T-cell (primary cell): ENCODE results near the gene ZNF567. TPM values are rescaled to one million over a fixed set of nuclear protein-coding genes. Genes with fewer than 3 reads are reported as not detected.
A peak's percentile ranks its signal among the peaks of the same experiment; 100 is the strongest.

Source experiments
- ATAC-seq, 4 experiments: fragments of 200-7000 bp in 3 of 4; fragments of 150-1000 bp in 1 of 4; cut with Tn5 transposase; replicated peaks in 1 of 4; 1 replicate in 3 of 4; 2 replicates in 1 of 4; pipeline ENCODE4 v1.10.0; 2021; ENCODE audit warnings: moderate library complexity in 3 of 4, mild to moderate bottlenecking in 2 of 4, moderate number of reproducible peaks in 1 of 4
- CTCF ChIA-PET, 2 donors: fragments of 300-600 bp; sonication (Branson Sonifier 250); formaldehyde crosslinking; loops; one replicate each; lab custom pipeline; 2022; ENCODE audit warnings: antibody characterized with exemption in 2 of 2; lab: Charles Lee
- POLR2A ChIA-PET, 2 donors: fragments of 300-600 bp; sonication (Branson Sonifier 250); formaldehyde crosslinking; loops; one replicate each; lab custom pipeline; 2022; ENCODE audit warnings: antibody characterized with exemption in 2 of 2; lab: Charles Lee
- DNase-seq, 35 experiments: peaks; one replicate each; pipeline versions ENCODE4 v3.0.0 to v3.0.0-alpha.2; 2013 to 2023
- H3K27ac ChIP-seq: one replicate; pipeline ENCODE4 v1.5.1; 2013; ENCODE audit warnings: low read length
- H3K27me3 ChIP-seq, 2 experiments: replicated peaks in 1 of 2; 1 replicate in 1 of 2; 2 replicates in 1 of 2; pipeline versions ENCODE4 v1.6.1 to v1.7.0; 2013; ENCODE audit warnings: low read length in 1 of 2, mixed read lengths in 1 of 2; ENCODE audit not compliant: control insufficient read depth in 2 of 2, insufficient read depth in 2 of 2; ENCODE audit errors: extremely low read depth in 1 of 2
- H3K36me3 ChIP-seq, 2 donors: 1 replicate in 1 of 2; 2 replicates in 1 of 2; pipeline versions ENCODE4 v1.6.1 to v1.7.0; 2013; ENCODE audit warnings: low read length in 1 of 2; ENCODE audit not compliant: control insufficient read depth in 2 of 2, insufficient read depth in 1 of 2; ENCODE audit errors: extremely low read depth in 1 of 2
- H3K4me1 ChIP-seq, 2 experiments: 1 replicate in 1 of 2; 2 replicates in 1 of 2; pipeline versions ENCODE4 v1.6.1 to v1.7.0; 2013; ENCODE audit warnings: low read length in 2 of 2, mixed read lengths in 1 of 2; ENCODE audit not compliant: insufficient read depth in 2 of 2, control insufficient read depth in 1 of 2; ENCODE audit errors: extremely low read depth in 1 of 2
- H3K4me3 ChIP-seq, 2 donors: 1 replicate in 1 of 2; 2 replicates in 1 of 2; pipeline versions ENCODE4 v1.5.1 to v1.7.0; 2013; ENCODE audit warnings: mild to moderate bottlenecking in 2 of 2, low read length in 1 of 2, moderate library complexity in 1 of 2; ENCODE audit not compliant: control insufficient read depth in 1 of 2; ENCODE audit errors: extremely low read depth in 1 of 2
- H3K9me3 ChIP-seq: 2 replicates; pipeline ENCODE4 v1.7.0; 2013
- H3K27ac Mint-ChIP-seq, 2 donors: one replicate each; pipeline ENCODE4 v1.8.0; 2020 to 2021; ENCODE audit warnings: mild to moderate bottlenecking in 2 of 2, mixed read lengths in 2 of 2
- H3K27me3 Mint-ChIP-seq, 2 donors: one replicate each; pipeline ENCODE4 v1.8.0; 2021 to 2022; ENCODE audit warnings: mixed read lengths in 2 of 2
- H3K36me3 Mint-ChIP-seq: one replicate; pipeline ENCODE4 v1.8.0; 2021; ENCODE audit warnings: mixed read lengths
- H3K4me1 Mint-ChIP-seq, 3 donors: one replicate each; pipeline ENCODE4 v1.8.0; 2020 to 2022; ENCODE audit warnings: mixed read lengths in 3 of 3, mild to moderate bottlenecking in 1 of 3
- H3K4me3 Mint-ChIP-seq, 3 donors: one replicate each; pipeline ENCODE4 v1.8.0; 2020 to 2022; ENCODE audit warnings: mild to moderate bottlenecking in 3 of 3, mixed read lengths in 3 of 3, moderate library complexity in 3 of 3
- H3K9me3 Mint-ChIP-seq, 3 donors: one replicate each; pipeline ENCODE4 v1.8.0; 2020 to 2022; ENCODE audit warnings: mixed read lengths in 3 of 3
- WGBS: methylation state at CpG from one replicate; pipeline ENCODE4 v1.1.5; 2013; ENCODE audit warnings: missing lambda C conversion rate; ENCODE audit not compliant: insufficient coverage; 5-methylcytosine and 5-hydroxymethylcytosine counted together
- total RNA-seq, 35 experiments: library from RNA in 6 of 35; stranded (reverse) in 6 of 35; fragments of 120-200 nt in 1 of 35; gene quantifications; one replicate each; pipeline versions ENCODE4 v1.2.1 to v1.2.4 and lab custom pipeline; 2013 to 2026

ZNF567 gene
- total RNA-seq, 5 donors from 2014 or later (not counting 1 experiment from before 2014, with no cell fraction given), result 8.7 to 19.1 (median 12.6) TPM

DNA sequence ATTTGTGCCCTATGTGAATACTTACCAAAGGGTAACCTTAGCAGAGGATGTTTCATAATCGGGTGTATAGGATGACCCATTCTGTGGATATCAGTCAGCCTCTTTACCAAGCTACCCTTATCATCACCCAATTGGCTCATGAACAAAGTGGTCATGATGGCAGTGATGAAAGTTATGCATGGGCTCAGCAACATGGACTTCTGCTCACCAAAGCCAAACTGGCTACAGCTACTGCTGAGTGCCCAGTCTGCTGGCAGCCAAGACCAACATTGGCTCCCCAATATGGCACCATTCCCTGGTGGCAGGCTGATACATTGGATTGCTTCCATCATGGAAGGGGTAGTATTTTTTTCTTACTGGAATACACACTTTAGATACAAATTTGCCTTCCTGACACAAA lies 15.0 kb upstream of the ZNF567 start:
- no peak for DNase-seq
- no peak overlapping the region for H3K27ac Mint-ChIP-seq
- peaks cover 14 to 15% (median 15%) of the 10 kb centered on the region in 3 donors for H3K4me1 Mint-ChIP-seq
- H3K4me3 Mint-ChIP-seq, result no peak overlapping the region
- ATAC-seq, result no peak
- no CpG with 5 or more reads among the region's 1 CpG for WGBS
- Histone ChIP-seq H3K4me1 (peaks cover 3 to 13% of the 10 kb centered on the region in 2 experiments), H3K9me3 (no peaks in the 10 kb centered on the region), H3K27me3 (no peaks in the 10 kb centered on the region), H3K27ac (no peak overlapping the region), H3K4me3 (no peak overlapping the region), H3K36me3 (peaks cover 0 to 9% of the 10 kb centered on the region in 2 donors)
- H3K27me3 Mint-ChIP-seq, result no peaks in the 10 kb centered on the region
- ChIA-PET POLR2A (no interaction called here), CTCF (no interaction called here)
- H3K9me3 Mint-ChIP-seq, result peaks cover 9 to 45% (median 33%) of the 10 kb centered on the region in 3 donors
- H3K36me3 Mint-ChIP-seq, result peaks cover 58% of the 10 kb centered on the region

DNA sequence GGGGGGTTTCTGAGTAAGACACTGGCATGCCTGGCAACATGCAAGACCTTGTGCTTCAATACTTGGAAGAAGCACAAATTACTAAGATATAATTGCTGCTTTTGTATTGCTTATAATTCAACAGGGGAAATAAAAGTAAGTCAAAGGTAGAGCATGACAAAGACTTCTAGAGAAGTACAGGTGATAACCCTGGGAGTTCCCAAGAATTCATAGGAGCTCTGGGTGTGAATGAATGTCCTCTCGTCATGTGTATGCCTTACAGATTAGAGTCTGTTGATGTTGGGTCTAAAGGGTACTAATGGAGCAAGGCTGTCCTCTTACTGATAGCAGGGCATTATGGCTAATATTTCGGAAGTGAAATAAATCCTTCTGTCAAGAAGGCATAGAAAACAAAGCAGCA lies 13.2 kb upstream of the ZNF567 start:
- ChIA-PET CTCF (no interaction called here), POLR2A (interaction anchor here in 1 of 2 donors (0.5 kb wide), 1 partner anchor 255 kb away, joined by 5 read pairs; no protein-coding TSS in a partner anchor)
- H3K27me3 ChIP-seq, result no peaks in the 10 kb centered on the region
- H3K9me3 ChIP-seq, result no peaks in the 10 kb centered on the region
- Mint-ChIP-seq H3K27ac (no peak overlapping the region), H3K4me3 (no peak overlapping the region), H3K4me1 (peaks cover 2 to 3% (median 3%) of the 10 kb centered on the region in 3 donors), H3K27me3 (no peaks in the 10 kb centered on the region), H3K9me3 (peaks cover 6 to 46% (median 32%) of the 10 kb centered on the region in 3 donors), H3K36me3 (peaks cover 63% of the 10 kb centered on the region)
- 100% methylated on average over 1 of the region's 2 CpGs for WGBS
- DNase-seq (no peak), ATAC-seq (no peak)
- no peak overlapping the region for H3K27ac ChIP-seq
- no peak overlapping the region for H3K4me3 ChIP-seq
- H3K36me3 ChIP-seq, result peaks cover 4 to 9% of the 10 kb centered on the region in 2 donors
- no peaks in the 10 kb centered on the region for H3K4me1 ChIP-seq

DNA sequence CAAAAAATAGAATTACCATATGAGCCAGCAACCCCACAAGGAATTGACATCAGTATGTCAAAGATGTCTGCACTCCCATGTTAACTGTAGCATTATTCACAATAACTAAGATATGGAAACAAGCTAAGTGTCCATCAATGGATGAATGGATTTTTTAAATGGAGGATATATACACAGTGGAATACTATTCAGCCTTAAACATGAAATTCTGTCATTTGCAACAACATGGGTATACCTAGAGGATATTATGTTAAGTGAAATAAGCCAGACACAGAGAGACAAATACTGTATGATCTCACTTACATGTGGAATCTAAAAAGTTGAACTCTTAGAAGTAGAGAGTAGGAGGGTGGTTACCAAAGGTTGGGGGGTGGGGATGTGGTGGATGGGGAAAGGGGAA lies 8.0 kb upstream of the ZNF567 start:
- ChIA-PET CTCF (no interaction called here), POLR2A (no interaction called here)
- H3K4me3 Mint-ChIP-seq, result no peak overlapping the region
- H3K27ac Mint-ChIP-seq, result no peak overlapping the region
- H3K27me3 Mint-ChIP-seq, result no peaks in the 10 kb centered on the region
- H3K36me3 ChIP-seq, result peaks cover 6 to 11% of the 10 kb centered on the region in 2 donors
- H3K27ac ChIP-seq, result no peak overlapping the region
- no peak for DNase-seq
- H3K9me3 Mint-ChIP-seq, result peaks cover 12 to 30% (median 17%) of the 10 kb centered on the region in 3 donors
- H3K4me1 ChIP-seq, result no peaks in the 10 kb centered on the region
- H3K4me1 Mint-ChIP-seq, result peaks cover 0 to 2% (median under 1%) of the 10 kb centered on the region in 3 donors
- H3K36me3 Mint-ChIP-seq, result peaks cover 61% of the 10 kb centered on the region
- no peak for ATAC-seq
- no peaks in the 10 kb centered on the region for H3K9me3 ChIP-seq
- H3K4me3 ChIP-seq, result no peak overlapping the region
- no peaks in the 10 kb centered on the region for H3K27me3 ChIP-seq

DNA sequence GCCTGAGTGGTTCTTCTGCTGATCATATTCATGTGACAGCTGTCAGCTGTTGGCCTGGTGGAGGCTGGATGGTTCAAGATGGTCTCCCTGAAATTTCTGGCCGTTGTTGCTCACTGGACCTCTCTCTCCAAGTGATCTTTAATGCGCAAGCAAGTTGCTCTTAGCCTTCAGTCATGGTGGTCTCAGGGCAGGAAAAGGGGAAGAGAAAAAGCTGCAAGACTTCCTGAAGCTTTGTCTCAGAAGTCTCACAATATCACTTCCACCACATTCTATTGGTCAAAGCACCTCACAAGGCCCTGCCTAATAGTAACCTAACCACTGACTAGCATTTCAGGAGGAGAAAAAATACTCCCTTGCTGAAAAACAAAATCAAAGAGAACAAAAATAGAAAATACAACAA lies 1.6 kb upstream of the ZNF567 start:
- peaks cover 54% of the 10 kb centered on the region for H3K36me3 Mint-ChIP-seq
- H3K9me3 Mint-ChIP-seq, result peaks cover 7 to 22% (median 8%) of the 10 kb centered on the region in 3 donors
- no peaks in the 10 kb centered on the region for H3K27me3 Mint-ChIP-seq
- Histone ChIP-seq H3K4me3 (no peak overlapping the region), H3K4me1 (peaks cover 11 to 22% of the 10 kb centered on the region in 2 experiments), H3K27ac (no peak overlapping the region), H3K9me3 (no peaks in the 10 kb centered on the region), H3K27me3 (no peaks in the 10 kb centered on the region), H3K36me3 (peaks cover 5 to 11% of the 10 kb centered on the region in 2 donors)
- CTCF ChIA-PET, result no interaction called here
- H3K27ac Mint-ChIP-seq, result no peak overlapping the region
- ATAC-seq, result no peak
- H3K4me1 Mint-ChIP-seq, result peaks cover 34 to 37% (median 37%) of the 10 kb centered on the region in 3 donors
- WGBS, result no CpG with 5 or more reads among the region's 2 CpGs
- H3K4me3 Mint-ChIP-seq, result peak overlapping the region; percentile 99 to 100 (median 99)
- POLR2A ChIA-PET, result interaction anchor here in 1 of 2 donors (0.7 kb wide), 1 partner anchor 301 kb away, joined by 3 read pairs; no protein-coding TSS in a partner anchor
- no peak for DNase-seq

DNA sequence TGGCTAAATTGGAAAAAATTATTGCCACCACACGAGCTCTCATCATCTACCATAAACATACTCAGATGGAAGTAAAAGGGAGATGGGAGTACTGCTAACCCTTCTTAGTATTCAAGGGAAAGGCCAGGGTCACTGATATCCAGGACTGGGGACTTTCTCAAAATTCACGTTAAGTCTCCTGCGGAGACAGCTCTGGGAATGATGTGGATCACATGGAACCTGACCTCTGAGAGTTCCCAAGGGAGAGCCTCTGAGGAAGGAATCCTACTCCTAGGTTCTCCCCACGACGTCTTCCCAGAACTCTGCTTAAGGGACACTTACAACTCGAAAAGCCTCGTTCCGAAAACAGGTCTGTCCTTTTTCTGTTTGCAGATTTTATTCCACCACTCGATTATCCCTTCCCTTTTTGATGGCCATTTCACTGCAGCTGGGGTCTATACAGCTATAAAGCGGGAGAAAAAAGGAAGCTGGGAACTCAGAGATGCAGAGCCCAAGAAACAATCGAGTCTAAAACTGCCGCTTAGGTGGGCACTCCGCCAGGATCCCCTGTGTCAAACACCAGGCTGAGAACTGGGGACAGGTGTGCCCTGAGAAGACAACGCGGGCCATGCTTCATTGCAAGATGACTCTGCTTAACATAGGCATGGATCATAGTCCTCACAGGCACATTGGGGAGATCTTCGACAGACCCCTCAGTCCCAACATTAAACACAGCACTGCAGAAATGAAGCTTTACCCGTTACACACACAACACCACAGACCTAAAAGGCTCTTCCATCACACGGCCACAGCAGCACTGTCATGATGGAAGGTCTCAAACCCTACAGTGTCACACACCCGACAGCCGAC lies 823 bp upstream of the ZNF567 start:
- Histone ChIP-seq H3K27ac (peak overlapping the region; percentile 25), H3K27me3 (no peaks in the 10 kb centered on the region), H3K4me1 (peaks cover 11 to 22% of the 10 kb centered on the region in 2 experiments), H3K4me3 (peak overlapping the region; percentile 81 to 86), H3K9me3 (no peaks in the 10 kb centered on the region), H3K36me3 (peaks cover 0 to 18% of the 10 kb centered on the region in 2 donors)
- peaks cover 54% of the 10 kb centered on the region for H3K36me3 Mint-ChIP-seq
- H3K4me1 Mint-ChIP-seq, result peaks cover 34 to 37% (median 37%) of the 10 kb centered on the region in 3 donors
- ATAC-seq (no peak), DNase-seq (peak in 2 of 35 experiments; percentile 2 to 6)
- no peaks in the 10 kb centered on the region for H3K27me3 Mint-ChIP-seq
- H3K4me3 Mint-ChIP-seq, result peak overlapping the region; percentile 99 to 100 (median 99)
- peaks cover 6 to 22% (median 8%) of the 10 kb centered on the region in 3 donors for H3K9me3 Mint-ChIP-seq
- peak overlapping the region; percentile 93 to 97 for H3K27ac Mint-ChIP-seq
- WGBS, result 30% methylated on average over 18 of the region's 20 CpGs
- CTCF ChIA-PET, result no interaction called here
- POLR2A ChIA-PET, result interaction anchor here in 1 of 2 donors (0.5 to 0.6 kb wide), 2 partner anchors 30 to 306 kb away, joined by 3 to 4 read pairs; no protein-coding TSS in a partner anchor

DNA sequence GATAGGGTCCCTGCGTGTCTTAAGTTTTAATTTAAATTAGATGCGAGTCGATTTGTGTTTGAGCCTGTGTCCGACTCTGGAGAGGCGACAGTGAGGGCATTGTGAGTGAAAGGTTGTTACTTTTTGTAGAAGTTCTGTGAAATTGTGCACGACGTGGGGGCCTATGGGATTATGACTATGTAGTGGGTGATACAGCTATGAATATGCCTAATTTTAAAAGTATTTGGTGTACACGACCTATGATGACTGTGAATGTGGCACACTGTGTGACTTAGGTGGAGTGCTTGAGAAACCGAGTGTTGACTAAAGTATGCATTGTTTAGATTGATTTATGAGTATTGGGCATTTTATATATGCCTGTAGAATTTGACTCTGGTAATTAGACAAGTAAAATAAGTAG lies 646 bp downstream of the ZNF567 start:
- POLR2A ChIA-PET, result no interaction called here
- 16% methylated on average over 9 of the region's 9 CpGs for whole genome bisulfite sequencing
- Histone ChIP-seq H3K27me3 (no peaks in the 10 kb centered on the region), H3K9me3 (no peaks in the 10 kb centered on the region), H3K36me3 (peaks cover 3 to 33% of the 10 kb centered on the region in 2 donors), H3K4me1 (peaks cover 11 to 22% of the 10 kb centered on the region in 2 experiments), H3K27ac (peak overlapping the region; percentile 71), H3K4me3 (peak overlapping the region; percentile 81 to 86)
- ATAC-seq (no peak), DNase-seq (no peak)
- Mint-ChIP-seq H3K27ac (peak overlapping the region; percentile 93 to 97), H3K4me1 (peaks cover 34 to 37% (median 37%) of the 10 kb centered on the region in 3 donors), H3K4me3 (peak overlapping the region; percentile 99 to 100 (median 99)), H3K9me3 (peaks cover 8 to 21% (median 13%) of the 10 kb centered on the region in 3 donors), H3K27me3 (no peaks in the 10 kb centered on the region), H3K36me3 (peaks cover 55% of the 10 kb centered on the region)
- CTCF ChIA-PET, result no interaction called here
